ENCODE measurements around the gene CDH22. TPM values are rescaled to one million over a fixed set of nuclear protein-coding genes. Genes with fewer than 3 reads are reported as not detected.
A peak's percentile ranks its signal among the peaks of the same experiment; 100 is the strongest.

CDH22 gene
- total RNA-seq, 2 experiments from 2014 or later = not detected

GRCh38 chr20:46342451-46343347 is 34.4 kb upstream of the CDH22 start:
- peak; percentile 47 for ATAC-seq
- peak overlapping the region; percentile 17 for H3K27ac Mint-ChIP-seq
- intact Hi-C loops (cut with DNase I, micrococcal nuclease) = no loop called here
- H3K36me3 Mint-ChIP-seq (ENCODE audit: low read depth) = no peaks in the 10 kb centered on the region
- no peaks in the 10 kb centered on the region for H3K9me3 Mint-ChIP-seq (ENCODE audit: low read depth)
- no peak for DNase-seq
- POLR2A ChIA-PET = no interaction called here
- H3K4me1 Mint-ChIP-seq = peaks cover 15% of the 10 kb centered on the region
- H3K27me3 Mint-ChIP-seq = no peaks in the 10 kb centered on the region
- no peak overlapping the region for H3K4me3 Mint-ChIP-seq
- CTCF ChIA-PET = interaction anchor here (0.9 kb wide), 1 partner anchor 8 kb away, joined by 3 read pairs; no protein-coding TSS in a partner anchor

- POLR2A ChIA-PET = no interaction called here
- H3K27ac Mint-ChIP-seq = no peak overlapping the region
- no peak overlapping the region for H3K4me3 Mint-ChIP-seq
- no peaks in the 10 kb centered on the region for H3K27me3 Mint-ChIP-seq
- DNase-seq (no peak), ATAC-seq (no peak)
- peaks cover 15% of the 10 kb centered on the region for H3K4me1 Mint-ChIP-seq
- intact Hi-C loops (cut with DNase I, micrococcal nuclease) = no loop called here
- H3K9me3 Mint-ChIP-seq (ENCODE audit: low read depth) = no peaks in the 10 kb centered on the region
- H3K36me3 Mint-ChIP-seq (ENCODE audit: low read depth) = no peaks in the 10 kb centered on the region
- CTCF ChIA-PET = no interaction called here
Measured at GRCh38 chr20:46342010-46342378, 33.7 kb upstream of the CDH22 start.

GRCh38 chr20:46341074-46342009 is 33.0 kb upstream of the CDH22 start:
- Mint-ChIP-seq H3K4me1 (peaks cover 15% of the 10 kb centered on the region), H3K27ac (no peak overlapping the region), H3K27me3 (peaks cover 3% of the 10 kb centered on the region), H3K36me3 (ENCODE audit: low read depth) (no peaks in the 10 kb centered on the region), H3K9me3 (ENCODE audit: low read depth) (no peaks in the 10 kb centered on the region), H3K4me3 (no peak overlapping the region)
- intact Hi-C loops (cut with DNase I, micrococcal nuclease) = no loop called here
- DNase-seq (no peak), ATAC-seq (no peak)
- CTCF ChIA-PET = no interaction called here
- POLR2A ChIA-PET = interaction anchor here (0.6 kb wide), 1 partner anchor 246 kb away, joined by 3 read pairs; no protein-coding TSS in a partner anchor

- H3K27ac Mint-ChIP-seq = no peak overlapping the region
- H3K4me3 Mint-ChIP-seq = no peak overlapping the region
- no peaks in the 10 kb centered on the region for H3K36me3 Mint-ChIP-seq (ENCODE audit: low read depth)
- ChIA-PET POLR2A (interaction anchor here (0.7 kb wide), 1 partner anchor 68 kb away, joined by 3 read pairs; no protein-coding TSS in a partner anchor), CTCF (no interaction called here)
- H3K9me3 Mint-ChIP-seq (ENCODE audit: low read depth) = no peaks in the 10 kb centered on the region
- DNase-seq (no peak), ATAC-seq (no peak)
- H3K4me1 Mint-ChIP-seq = peaks cover 12% of the 10 kb centered on the region
- intact Hi-C loops (cut with DNase I, micrococcal nuclease) = no loop called here
- H3K27me3 Mint-ChIP-seq = peaks cover 12% of the 10 kb centered on the region
Measured at GRCh38 chr20:46339037-46339436, 30.7 kb upstream of the CDH22 start.

GRCh38 chr20:46336735-46337134 is 28.4 kb upstream of the CDH22 start:
- Mint-ChIP-seq H3K27ac (no peak overlapping the region), H3K36me3 (ENCODE audit: low read depth) (no peaks in the 10 kb centered on the region), H3K4me3 (no peak overlapping the region), H3K4me1 (no peaks in the 10 kb centered on the region), H3K27me3 (peaks cover 22% of the 10 kb centered on the region), H3K9me3 (ENCODE audit: low read depth) (no peaks in the 10 kb centered on the region)
- intact Hi-C loops (cut with DNase I, micrococcal nuclease) = no loop called here
- ChIA-PET POLR2A (no interaction called here), CTCF (interaction anchor here (1.2 kb wide), 1 partner anchor 30 kb away, joined by 4 read pairs; no protein-coding TSS in a partner anchor)
- no peak for DNase-seq
- ATAC-seq = no peak

GRCh38 chr20:46334303-46334904 is 26.1 kb upstream of the CDH22 start:
- ChIA-PET CTCF (interaction anchor here (0.6 to 1.9 kb wide), 5 partner anchors 9 to 1592 kb away, joined by 3 to 8 read pairs (median 4); no protein-coding TSS in a partner anchor), POLR2A (no interaction called here)
- Mint-ChIP-seq H3K36me3 (ENCODE audit: low read depth) (no peaks in the 10 kb centered on the region), H3K4me3 (no peak overlapping the region), H3K9me3 (ENCODE audit: low read depth) (no peaks in the 10 kb centered on the region), H3K27me3 (peaks cover 26% of the 10 kb centered on the region), H3K4me1 (no peaks in the 10 kb centered on the region), H3K27ac (no peak overlapping the region)
- DNase-seq (no peak), ATAC-seq (no peak)
- intact Hi-C loops (cut with DNase I, micrococcal nuclease) = no loop called here

GRCh38 chr20:46333161-46333991 is 25.1 kb upstream of the CDH22 start:
- no peak for ATAC-seq
- Mint-ChIP-seq H3K4me3 (no peak overlapping the region), H3K27me3 (peaks cover 27% of the 10 kb centered on the region), H3K27ac (no peak overlapping the region), H3K4me1 (no peaks in the 10 kb centered on the region), H3K36me3 (ENCODE audit: low read depth) (no peaks in the 10 kb centered on the region), H3K9me3 (ENCODE audit: low read depth) (no peaks in the 10 kb centered on the region)
- ChIA-PET POLR2A (no interaction called here), CTCF (interaction anchor here (0.5 to 1.9 kb wide), 4 partner anchors 10 to 1593 kb away, joined by 3 to 8 read pairs (median 3); no protein-coding TSS in a partner anchor)
- intact Hi-C loops (cut with DNase I, micrococcal nuclease) = no loop called here
- DNase-seq = no peak

- Mint-ChIP-seq H3K27ac (no peak overlapping the region), H3K4me3 (no peak overlapping the region), H3K36me3 (ENCODE audit: low read depth) (no peaks in the 10 kb centered on the region), H3K9me3 (ENCODE audit: low read depth) (no peaks in the 10 kb centered on the region), H3K27me3 (peaks cover 27% of the 10 kb centered on the region), H3K4me1 (no peaks in the 10 kb centered on the region)
- POLR2A ChIA-PET = no interaction called here
- no peak for ATAC-seq
- no peak for DNase-seq
- CTCF ChIA-PET = interaction anchor here (0.5 to 1.9 kb wide), 4 partner anchors 17 to 533 kb away, joined by 3 to 8 read pairs (median 3); no protein-coding TSS in a partner anchor
- intact Hi-C loops (cut with DNase I, micrococcal nuclease) = no loop called here
Measured at GRCh38 chr20:46332373-46333160, 24.3 kb upstream of the CDH22 start.

GRCh38 chr20:46331611-46332361 is 23.5 kb upstream of the CDH22 start:
- no peak for ATAC-seq
- Mint-ChIP-seq H3K27me3 (peaks cover 27% of the 10 kb centered on the region), H3K4me1 (no peaks in the 10 kb centered on the region), H3K4me3 (no peak overlapping the region), H3K36me3 (ENCODE audit: low read depth) (no peaks in the 10 kb centered on the region), H3K9me3 (ENCODE audit: low read depth) (no peaks in the 10 kb centered on the region), H3K27ac (no peak overlapping the region)
- intact Hi-C loops (cut with DNase I, micrococcal nuclease) = no loop called here
- no peak for DNase-seq
- ChIA-PET CTCF (interaction anchor here (0.6 to 0.9 kb wide), 2 partner anchors 17 to 204 kb away, joined by 3 read pairs; no protein-coding TSS in a partner anchor), POLR2A (no interaction called here)

All from activated CD4-positive, alpha-beta T cell treated with anti-CD3 and anti-CD28 coated beads for 36 hours (primary cell).